Neural cell (in vitro differentiated cells): ENCODE data around the gene EID2.

Experiments
- CTCF ChIP-seq: fragments of 450-650 bp; IDR thresholded peaks from 2 replicates; pipeline ENCODE4 v1.5.1; 2014; ENCODE audit warnings: antibody characterized with exemption, mild to moderate bottlenecking, moderate library complexity; ENCODE audit not compliant: poor library complexity, severe bottlenecking
- EZH2 ChIP-seq: fragments of 200-600, 300-800 bp; shearing (Covaris generic), sonication (generic); IDR thresholded peaks from 2 replicates; pipeline ENCODE4 v1.6.1; 2014; ENCODE audit warnings: antibody characterized with exemption, low read length, borderline replicate concordance, mild to moderate bottlenecking; ENCODE audit not compliant: insufficient read depth, poor library complexity, severe bottlenecking
- MXI1 ChIP-seq: fragments of 450-650 bp; conservative IDR thresholded peaks from 2 replicates; pipeline ENCODE4 v1.6.1; 2014; ENCODE audit warnings: antibody characterized with exemption, mild to moderate bottlenecking; ENCODE audit not compliant: poor library complexity, severe bottlenecking
- POLR2AphosphoS5 ChIP-seq: IDR thresholded peaks from 2 replicates; pipeline ENCODE4 v1.6.1; 2012
- SMC3 ChIP-seq: fragments of 450-650 bp; conservative IDR thresholded peaks from 2 replicates; pipeline ENCODE4 v1.6.1; 2014; ENCODE audit warnings: antibody characterized with exemption, mild to moderate bottlenecking, moderate library complexity; ENCODE audit not compliant: poor library complexity
- TAF1 ChIP-seq: IDR thresholded peaks from 2 replicates; pipeline ENCODE4 v1.6.1; 2012; ENCODE audit warnings: low read depth

GRCh38 chr19:39582891-39583625, 43.1 kb upstream of the EID2 start:
- no peak for TF ChIP-seq CTCF
- no peak for TF ChIP-seq POLR2AphosphoS5
- TF ChIP-seq EZH2, result no peak
- no peak for TF ChIP-seq SMC3
- no peak for TF ChIP-seq TAF1
- no peak for TF ChIP-seq MXI1
